UCSD-AML1 (cell line): ENCODE results near the gene TMIGD1.

ENCODE experiments used
- DNase-seq: peaks from one replicate; lab custom pipeline; 2025; ENCODE audit not compliant: unreplicated experiment; lab: John Stamatoyannopoulos, UW

Gene TMIGD1

DNA sequence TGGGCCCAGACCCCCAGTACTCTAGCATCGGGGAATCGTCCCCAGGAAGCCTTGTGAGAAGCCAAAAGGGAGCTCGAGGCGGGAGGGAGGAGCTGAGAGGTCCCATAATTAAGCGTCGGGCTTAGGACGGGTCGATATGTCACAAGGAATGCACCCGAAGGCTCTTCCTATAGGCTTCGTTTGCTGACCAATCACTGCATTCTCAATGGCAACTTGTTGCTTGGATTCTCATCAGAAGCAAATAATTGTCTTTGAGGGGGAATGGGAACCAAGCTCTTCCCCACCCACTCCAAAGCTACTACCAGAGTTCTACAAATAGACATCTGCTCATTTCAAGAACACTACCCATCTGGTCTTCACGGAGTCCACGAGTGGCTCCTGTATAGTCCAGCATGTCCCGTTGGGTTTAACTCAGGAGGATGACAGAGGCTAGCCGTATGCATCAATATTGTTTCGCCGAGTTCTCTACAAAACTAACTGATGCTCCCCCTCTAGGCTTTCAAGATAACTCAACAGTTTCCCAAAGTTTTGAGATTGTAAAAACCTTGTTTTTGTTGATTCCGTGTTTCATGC, 41.5 kb downstream of the TMIGD1 start:
- no peak for DNase-seq

DNA sequence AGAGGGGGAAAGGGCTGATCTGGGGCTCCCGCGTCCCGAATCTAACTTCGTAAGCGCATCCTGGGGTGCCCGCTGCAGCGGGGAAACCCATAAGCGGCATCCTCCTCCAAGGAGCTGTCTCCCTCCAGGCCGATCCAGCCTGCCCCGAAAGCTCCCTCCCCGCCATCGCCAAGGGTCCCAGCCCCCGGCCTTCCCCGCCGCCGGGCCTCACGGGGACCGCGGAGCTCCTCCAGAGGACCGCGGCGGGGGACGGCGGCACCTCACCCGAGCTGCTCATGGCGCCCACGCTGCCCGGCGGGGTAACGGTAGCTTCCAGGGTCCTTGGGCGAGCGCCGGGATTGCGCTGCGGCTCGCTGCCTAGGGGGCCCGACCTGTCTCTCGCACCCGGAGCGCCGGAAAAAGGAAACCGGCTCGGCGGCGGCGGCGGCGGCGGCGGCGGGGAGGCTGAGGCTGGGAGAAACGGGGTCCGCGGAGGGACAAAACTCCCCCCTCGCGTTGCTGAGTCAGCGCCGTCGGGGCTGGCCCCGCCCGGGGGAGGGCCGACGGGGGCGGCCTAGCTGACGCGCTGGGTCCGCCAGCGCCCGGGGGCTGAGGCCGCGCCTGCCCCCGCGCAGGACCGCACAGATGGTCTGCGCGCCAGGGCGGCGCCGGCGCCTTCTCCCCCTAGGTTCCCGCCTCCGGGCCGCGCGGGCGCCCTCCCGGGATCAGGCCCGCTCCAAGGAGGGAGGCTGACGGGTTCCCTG, 42.1 kb downstream of the TMIGD1 start, which contains the start of gene BLMH:
TSS of gene BLMH (minus strand) at position 402 of the 743 bp plus-strand sequence. CDS start at position 277, 125 bp downstream.
- peak; percentile 82 for DNase-seq

DNA sequence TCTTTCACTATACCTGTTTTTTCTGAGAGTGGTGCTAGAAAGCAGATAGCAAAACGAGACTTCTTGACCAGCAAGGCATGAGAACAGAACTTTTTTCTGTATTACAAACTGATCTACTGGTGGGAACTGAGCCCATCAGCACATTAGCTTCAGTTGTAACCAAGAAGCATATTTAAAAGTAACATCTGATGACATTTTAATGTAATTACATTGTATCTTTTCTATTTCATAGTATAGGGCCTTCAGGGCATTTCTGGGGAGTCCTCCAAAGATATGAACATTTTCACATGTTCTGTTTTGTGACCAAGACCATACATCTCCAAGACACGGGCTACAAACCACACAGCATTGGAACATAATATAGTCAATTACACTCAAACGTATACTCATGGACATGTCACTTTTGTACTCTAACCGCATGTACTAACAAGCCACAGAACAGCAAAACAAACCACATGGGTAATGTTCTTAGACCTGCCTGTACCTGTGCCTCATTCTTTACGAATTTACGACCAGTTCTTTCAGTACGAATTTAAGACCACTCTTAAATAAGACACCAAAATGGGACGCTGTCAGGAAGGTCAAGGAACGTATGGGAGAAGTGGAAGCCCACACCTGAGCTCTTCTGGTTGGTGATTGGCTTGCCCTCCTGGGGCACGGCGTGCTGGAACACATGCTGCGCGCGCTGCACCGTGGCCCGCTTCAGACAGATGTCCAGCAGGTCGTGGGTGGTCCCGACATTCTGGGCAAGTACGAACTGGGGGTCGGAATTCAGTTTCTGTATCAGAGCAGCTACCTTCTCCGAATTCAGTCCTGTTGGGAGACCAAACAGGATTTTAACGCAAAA, 42.9 kb downstream of the TMIGD1 start:
- peak; percentile 49 for DNase-seq

DNA sequence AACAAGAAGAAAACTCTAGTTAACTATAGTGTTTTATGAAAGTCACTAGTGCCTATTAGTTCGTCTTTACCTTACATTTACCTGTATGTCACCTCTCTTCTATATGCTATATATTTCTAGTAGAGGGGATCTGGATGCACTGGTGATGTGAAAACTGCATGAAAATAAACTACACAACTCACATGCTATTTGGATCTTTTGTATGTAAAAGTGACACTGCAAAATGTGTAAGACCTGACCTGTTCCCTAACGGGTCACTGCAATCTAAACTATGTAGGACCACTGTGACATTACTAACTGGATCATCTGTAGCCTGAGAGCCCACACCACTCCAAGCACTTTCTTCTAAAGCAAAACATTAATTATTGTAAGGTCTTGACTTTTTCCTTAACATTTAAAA, 43.8 kb downstream of the TMIGD1 start:
- no peak for DNase-seq

DNA sequence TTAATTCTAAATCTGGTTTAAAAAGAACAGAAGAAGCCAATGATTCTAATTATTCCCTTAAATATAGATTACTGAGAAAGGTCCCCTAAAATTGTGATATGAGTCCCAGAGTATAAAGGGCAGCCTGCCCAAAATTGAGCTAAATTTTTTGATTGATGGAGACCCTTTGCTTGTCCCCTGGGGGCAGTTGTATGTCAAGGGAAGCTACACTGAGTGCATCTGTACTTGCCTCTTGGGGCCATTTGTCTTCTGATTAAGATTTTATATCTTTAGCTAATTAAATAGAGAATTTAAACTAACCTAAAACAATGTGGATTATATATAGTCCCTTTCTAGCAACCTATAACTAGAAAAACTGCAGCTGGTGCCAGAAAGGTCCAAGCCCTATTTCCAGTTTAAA, 54.7 kb downstream of the TMIGD1 start:
- DNase-seq = no peak

DNA sequence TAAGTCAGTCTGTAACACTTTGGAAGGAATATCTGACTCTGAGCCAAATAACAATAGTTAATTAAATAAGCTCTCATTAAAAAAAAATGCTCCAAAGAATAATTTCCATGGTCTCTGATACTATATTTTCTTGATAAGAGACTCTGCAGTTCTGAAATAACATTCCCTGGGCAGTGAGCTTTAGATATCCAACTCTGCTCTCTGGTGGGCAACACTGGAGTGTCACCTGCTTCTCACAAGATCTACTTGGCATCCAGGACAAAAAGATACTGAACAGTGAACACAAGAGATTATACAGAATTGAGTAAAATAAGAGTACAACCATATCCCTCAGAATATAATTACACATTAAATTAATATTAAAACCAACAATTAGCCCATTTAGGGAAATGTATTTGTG, 55.8 kb downstream of the TMIGD1 start:
- DNase-seq = no peak

DNA sequence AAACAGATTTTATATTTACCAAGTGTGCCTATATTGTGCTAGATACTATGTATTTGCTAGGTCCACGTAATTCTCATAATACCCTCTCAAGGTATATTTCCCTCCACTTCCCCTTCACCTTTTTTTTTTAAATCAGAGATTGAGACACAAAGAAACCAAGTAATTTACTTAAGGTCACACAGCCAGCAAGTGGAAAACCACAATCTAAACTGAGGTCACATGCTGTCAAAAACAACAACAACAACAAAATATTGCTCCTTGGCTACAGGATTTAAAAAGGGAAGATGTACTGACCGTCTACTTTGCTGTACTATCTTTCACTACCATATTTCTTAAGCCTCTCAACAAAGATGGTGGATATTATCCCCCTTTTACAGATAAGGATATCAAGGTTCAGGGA, 57.9 kb downstream of the TMIGD1 start:
- DNase-seq = no peak

DNA sequence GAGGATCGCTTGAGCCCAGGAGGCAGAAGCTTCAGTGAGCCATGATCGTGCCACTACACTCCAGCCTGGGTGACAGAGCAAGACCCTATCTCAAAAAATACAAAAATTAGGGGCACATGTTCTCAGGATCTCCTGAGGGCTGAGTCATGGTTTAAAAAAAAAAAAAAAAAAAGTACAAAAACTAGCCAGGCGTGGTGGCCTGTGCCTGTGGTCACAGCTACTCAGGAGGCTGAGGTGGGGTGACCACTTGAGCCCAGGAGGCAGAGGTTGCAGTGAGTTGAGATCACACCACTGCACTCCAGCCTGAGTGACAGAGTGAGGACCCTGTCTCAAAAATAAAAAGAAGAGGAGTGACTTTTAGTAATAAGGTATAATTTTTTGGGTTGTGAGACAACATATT, 59.0 kb downstream of the TMIGD1 start:
- no peak for DNase-seq

DNA sequence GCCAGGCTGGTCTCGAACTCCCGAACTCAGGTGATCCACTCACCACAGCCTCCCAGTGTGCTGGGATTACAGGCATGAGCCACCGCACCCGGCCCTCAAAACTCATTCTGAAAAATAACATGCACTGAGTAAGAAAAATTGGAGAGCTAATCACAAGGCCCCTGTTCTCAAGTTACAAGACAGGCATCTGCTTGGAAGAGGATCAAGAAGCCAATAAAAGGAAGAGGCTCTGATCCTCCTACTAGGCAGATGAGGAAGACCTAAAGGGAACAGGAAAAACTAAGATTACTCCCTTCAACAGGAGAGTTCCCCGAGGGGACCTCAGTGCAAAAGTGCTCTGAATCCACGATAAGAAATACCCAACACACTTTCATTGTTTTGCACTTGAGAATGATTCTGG, 60.5 kb downstream of the TMIGD1 start:
- DNase-seq = no peak

DNA sequence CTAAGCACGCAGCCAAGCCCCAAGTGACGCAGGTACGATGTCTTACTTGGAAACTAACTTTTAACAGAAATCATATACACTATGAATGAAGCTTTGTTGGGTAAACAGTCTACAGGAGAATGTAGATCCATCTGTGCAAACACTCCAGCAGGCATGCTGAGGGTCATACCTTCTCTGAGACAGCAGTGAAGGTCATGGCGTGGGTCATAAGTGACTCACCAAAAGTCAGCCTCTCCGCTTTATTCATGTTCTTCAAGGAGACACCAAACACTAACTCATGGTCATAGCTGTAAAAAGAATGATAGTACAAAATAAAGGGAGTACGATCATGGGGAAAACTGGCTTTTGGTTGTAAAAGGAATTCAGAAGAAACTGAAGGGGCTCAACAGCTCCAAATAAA, 62.8 kb downstream of the TMIGD1 start:
- DNase-seq = no peak

DNA sequence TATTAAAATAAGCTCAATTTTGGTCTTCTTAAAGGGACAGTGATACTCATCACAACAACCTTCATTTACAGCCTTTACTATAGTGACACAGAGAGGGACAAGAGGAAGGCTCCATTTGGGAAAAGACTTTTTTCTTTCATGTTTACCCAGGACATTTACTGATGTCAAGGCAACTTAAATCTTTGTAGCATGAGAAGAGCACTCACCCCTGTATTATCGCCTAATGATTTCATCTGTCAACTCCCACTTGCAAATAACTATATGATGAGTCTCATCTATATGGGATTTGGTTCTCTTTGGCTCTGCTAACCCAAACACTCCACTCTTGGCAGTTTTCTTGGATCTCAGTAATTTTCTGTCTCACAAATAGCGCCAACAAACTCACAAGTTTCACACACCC, 66.2 kb downstream of the TMIGD1 start:
- DNase-seq = no peak
